Epithelial cell of esophagus (primary cell): ENCODE results near the gene MBIP.

Source experiments
- DNase-seq: peaks from one replicate; pipeline ENCODE4 v3.0.0; 2010; ENCODE audit warnings: low read depth
- H3K4me3 ChIP-seq: 2 replicates; pipeline ENCODE4 v1.5.1; 2011; ENCODE audit warnings: mild to moderate bottlenecking, low read length, control low read depth
- TF ChIP-seq, protein P1 (sequence below): IDR thresholded peaks from 2 replicates; pipeline ENCODE4 v1.5.1; 2011; ENCODE audit warnings: low read depth, mild to moderate bottlenecking, low read length, control low read depth, inconsistent platforms; ENCODE audit not compliant: insufficient read depth; ENCODE audit errors: missing control alignments

The MBIP gene

DNA sequence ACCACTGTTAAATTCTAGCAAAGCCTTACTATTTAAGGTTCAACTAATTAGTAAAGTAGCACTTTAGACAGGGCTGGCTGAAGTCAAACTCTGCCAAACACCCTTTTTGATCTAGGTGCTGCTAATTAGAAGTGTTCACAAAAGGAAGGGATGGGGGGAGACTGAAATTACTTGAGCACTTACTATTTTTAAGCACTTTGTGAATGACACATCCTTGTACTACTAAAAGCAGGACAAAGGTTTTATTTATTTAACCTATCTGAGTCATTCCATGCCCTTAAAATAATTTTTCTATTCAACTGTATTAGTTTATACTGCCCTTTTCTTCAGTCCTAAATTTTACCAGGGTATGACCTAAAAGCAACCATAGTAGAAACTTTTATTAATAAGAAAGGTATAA, 20.1 kb downstream of the MBIP start:
- TF ChIP-seq, protein P1, sequence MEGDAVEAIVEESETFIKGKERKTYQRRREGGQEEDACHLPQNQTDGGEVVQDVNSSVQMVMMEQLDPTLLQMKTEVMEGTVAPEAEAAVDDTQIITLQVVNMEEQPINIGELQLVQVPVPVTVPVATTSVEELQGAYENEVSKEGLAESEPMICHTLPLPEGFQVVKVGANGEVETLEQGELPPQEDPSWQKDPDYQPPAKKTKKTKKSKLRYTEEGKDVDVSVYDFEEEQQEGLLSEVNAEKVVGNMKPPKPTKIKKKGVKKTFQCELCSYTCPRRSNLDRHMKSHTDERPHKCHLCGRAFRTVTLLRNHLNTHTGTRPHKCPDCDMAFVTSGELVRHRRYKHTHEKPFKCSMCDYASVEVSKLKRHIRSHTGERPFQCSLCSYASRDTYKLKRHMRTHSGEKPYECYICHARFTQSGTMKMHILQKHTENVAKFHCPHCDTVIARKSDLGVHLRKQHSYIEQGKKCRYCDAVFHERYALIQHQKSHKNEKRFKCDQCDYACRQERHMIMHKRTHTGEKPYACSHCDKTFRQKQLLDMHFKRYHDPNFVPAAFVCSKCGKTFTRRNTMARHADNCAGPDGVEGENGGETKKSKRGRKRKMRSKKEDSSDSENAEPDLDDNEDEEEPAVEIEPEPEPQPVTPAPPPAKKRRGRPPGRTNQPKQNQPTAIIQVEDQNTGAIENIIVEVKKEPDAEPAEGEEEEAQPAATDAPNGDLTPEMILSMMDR, result no peak
- no peak for DNase-seq
- no peak overlapping the region for H3K4me3 ChIP-seq

DNA sequence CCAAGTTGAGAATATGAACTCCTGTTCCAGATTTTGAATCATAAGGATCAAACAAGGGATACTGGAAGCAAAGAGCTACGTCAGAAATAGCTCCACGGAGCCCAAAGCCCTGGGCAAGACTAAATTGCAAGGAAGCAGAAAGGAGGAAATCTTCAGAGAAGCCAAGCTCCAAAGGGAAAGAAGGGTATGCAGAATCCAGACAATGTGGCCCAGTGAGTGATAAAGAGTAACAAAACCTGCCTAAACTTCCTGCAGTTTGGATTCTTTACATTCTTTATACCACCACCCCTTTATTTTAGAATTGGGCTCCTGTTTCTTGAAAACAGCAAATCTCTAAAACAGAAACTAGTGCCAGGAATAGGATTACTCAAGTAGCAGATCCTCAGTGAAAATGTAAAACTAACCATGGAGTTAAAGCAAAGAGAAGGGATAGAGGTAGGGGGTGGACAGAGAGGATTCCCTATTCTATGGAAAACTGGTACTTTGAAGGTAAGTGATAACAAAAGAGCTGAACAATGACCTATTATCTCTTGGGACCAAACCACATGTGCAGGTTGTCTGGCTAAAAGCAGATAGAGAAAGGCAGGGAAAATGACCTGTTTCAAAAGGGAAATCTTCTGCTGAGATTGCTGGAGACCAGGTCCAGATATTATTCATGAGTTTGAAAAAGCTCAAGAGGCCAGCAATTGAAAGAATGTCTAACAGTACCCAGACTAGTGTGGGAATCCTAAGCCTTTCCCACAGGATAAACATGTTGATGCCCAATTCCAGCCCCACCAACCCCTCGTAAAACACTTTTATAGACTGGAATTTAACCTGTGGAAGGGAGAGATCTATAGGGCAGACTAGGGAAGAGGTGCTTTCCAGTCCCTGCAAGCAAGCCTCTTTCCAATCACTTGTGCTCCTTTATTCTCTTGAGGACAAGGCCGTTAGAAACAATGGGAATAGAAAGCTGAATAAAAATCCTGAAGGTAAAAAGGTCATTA, 24.5 kb downstream of the MBIP start:
- no peak overlapping the region for H3K4me3 ChIP-seq
- TF ChIP-seq, protein P1, result no peak
- DNase-seq, result no peak

DNA sequence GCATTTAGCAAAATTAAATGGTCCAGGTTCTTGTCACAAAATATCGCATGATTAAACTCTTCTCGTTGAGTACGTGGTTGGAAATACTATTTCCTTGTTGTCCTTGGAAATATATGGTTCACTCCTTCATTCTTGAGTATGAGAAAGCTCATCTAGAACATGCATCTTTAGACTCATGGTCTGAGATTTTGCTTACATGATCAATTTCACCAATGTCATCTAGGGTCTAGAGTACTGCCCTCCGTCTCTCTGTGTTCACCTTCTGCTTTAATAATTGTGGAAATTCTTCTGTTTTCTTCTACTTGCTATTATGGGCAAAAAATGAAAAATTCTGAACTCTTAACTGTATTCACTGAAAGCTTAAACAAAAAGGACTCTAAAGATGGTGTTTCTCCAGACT, 25.9 kb downstream of the MBIP start:
- TF ChIP-seq, protein P1, result no peak
- no peak for DNase-seq
- no peak overlapping the region for H3K4me3 ChIP-seq

DNA sequence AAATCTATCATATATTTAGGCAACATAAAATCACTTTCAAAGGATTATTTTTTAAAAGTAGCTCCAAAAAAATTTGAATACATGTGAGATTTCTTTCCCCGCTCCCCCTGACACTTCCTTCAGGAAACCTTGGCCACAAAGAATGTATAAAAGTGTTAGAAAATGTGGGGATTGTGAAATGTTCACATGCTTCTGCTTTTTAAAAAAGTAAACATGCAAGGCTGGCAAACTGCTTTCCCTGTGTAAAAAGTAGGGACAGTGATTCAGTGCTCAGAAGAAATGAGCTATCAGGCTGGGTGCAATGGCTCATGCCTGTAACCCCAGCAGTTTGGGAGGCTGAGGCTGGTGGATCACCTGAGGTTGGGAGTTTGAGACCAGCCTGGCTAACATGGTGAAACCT, 26.6 kb downstream of the MBIP start:
- H3K4me3 ChIP-seq, result no peak overlapping the region
- DNase-seq, result peak; percentile 15
- TF ChIP-seq, protein P1, result no peak

DNA sequence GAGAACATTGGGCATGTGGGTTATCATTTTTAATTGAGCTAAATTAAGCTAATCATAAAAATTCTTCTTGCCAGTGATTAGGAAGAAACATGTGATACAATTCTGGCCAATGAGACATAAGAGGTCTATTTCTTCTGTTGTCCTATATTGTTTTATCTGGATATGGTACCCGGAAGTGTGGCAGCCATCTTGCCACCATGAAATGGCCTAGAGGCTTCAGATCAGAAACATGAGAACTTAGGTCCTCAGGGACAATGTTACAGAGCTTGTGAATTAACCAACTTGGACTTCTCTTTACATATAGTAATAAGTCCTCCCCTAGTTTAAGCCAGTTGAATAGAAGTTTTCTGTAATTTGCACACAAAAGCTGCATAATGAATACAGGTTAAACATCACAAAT, 30.5 kb downstream of the MBIP start:
- H3K4me3 ChIP-seq, result no peak overlapping the region
- no peak for DNase-seq
- TF ChIP-seq, protein P1, result no peak

DNA sequence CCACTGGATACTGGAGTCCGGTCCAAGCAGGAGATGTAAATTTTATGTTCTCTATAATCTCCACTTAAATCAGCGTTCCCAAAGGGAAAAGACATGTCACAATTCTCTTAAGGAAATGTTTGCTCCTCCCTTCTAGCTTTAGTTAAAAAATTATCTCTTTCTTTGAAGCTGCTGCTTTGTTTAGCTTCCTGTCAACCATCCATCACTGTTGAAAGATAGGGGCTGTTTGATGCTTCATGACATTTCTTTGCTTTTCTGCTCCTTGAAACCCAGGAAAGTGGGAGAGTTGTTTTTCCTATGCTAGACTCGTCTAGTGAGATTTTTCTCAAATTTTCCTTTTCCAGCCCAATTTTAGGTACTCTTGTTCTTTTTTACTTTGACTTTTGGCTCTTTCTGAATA, 31.9 kb downstream of the MBIP start:
- TF ChIP-seq, protein P1, result no peak
- no peak overlapping the region for H3K4me3 ChIP-seq
- DNase-seq, result no peak
